Measurements from ENCODE around the gene KRT85. TPM values are rescaled to one million over a fixed set of nuclear protein-coding genes. Genes with fewer than 3 reads are reported as not detected.

The KRT85 gene
- total and polyA plus RNA-seq, 2 donors from 2014 or later = 0.58 TPM; not detected in 1

GRCh38 chr12:52354200-52354599 is 13.1 kb downstream of the KRT85 start:
- DNase-seq = no peak
- no peaks in the 10 kb centered on the region for H3K27me3 ChIP-seq (ENCODE audit: control insufficient read depth, insufficient read depth, low read length)
- no peaks in the 10 kb centered on the region for H3K36me3 ChIP-seq (ENCODE audit: control insufficient read depth in 2 of 3, insufficient read depth in 3 of 3, low read length in 3 of 3)
- H3K4me1 ChIP-seq (ENCODE audit: control insufficient read depth in 2 of 3, insufficient read depth in 2 of 3, low read depth in 1 of 3, low read length in 3 of 3) = peaks cover 0 to 4% (median 3%) of the 10 kb centered on the region in 3 donors
- no peak for FAIRE-seq
- H3K4me3 ChIP-seq (ENCODE audit: low read length in 3 of 3) = no peak overlapping the region
- intact Hi-C loops (cut with DNase I) = no loop called here
- no peak overlapping the region for H3K9ac ChIP-seq (ENCODE audit: low read length in 3 of 3)
- no peaks in the 10 kb centered on the region for H3K9me3 ChIP-seq (ENCODE audit: control insufficient read depth in 2 of 3, insufficient read depth in 1 of 3, low read length in 3 of 3)
- TF ChIP-seq CTCF (IDR thresholded peaks at IDR 0.05; ENCODE audit: borderline replicate concordance, extremely low read depth, insufficient read depth) = no peak
- H3K27ac ChIP-seq (ENCODE audit: low read depth in 2 of 2, low read length in 2 of 2) = no peak overlapping the region

GRCh38 chr12:52353766-52354165 is 13.5 kb downstream of the KRT85 start:
- Histone ChIP-seq H3K4me1 (ENCODE audit: control insufficient read depth in 2 of 3, insufficient read depth in 2 of 3, low read depth in 1 of 3, low read length in 3 of 3) (peaks cover 0 to 6% (median 3%) of the 10 kb centered on the region in 3 donors), H3K4me3 (ENCODE audit: low read length in 3 of 3) (no peak overlapping the region), H3K27me3 (ENCODE audit: control insufficient read depth, insufficient read depth, low read length) (no peaks in the 10 kb centered on the region), H3K27ac (ENCODE audit: low read depth in 2 of 2, low read length in 2 of 2) (no peak overlapping the region), H3K36me3 (ENCODE audit: control insufficient read depth in 2 of 3, insufficient read depth in 3 of 3, low read length in 3 of 3) (no peaks in the 10 kb centered on the region), H3K9me3 (ENCODE audit: control insufficient read depth in 2 of 3, insufficient read depth in 1 of 3, low read length in 3 of 3) (no peaks in the 10 kb centered on the region), H3K9ac (ENCODE audit: low read length in 3 of 3) (no peak overlapping the region)
- FAIRE-seq (no peak), DNase-seq (no peak)
- no peak for TF ChIP-seq CTCF (IDR thresholded peaks at IDR 0.05; ENCODE audit: borderline replicate concordance, extremely low read depth, insufficient read depth)
- intact Hi-C loops (cut with DNase I) = no loop called here

GRCh38 chr12:52352951-52353350 is 14.3 kb downstream of the KRT85 start:
- no peak overlapping the region for H3K27ac ChIP-seq (ENCODE audit: low read depth in 2 of 2, low read length in 2 of 2)
- no peak for TF ChIP-seq CTCF (IDR thresholded peaks at IDR 0.05; ENCODE audit: borderline replicate concordance, extremely low read depth, insufficient read depth)
- no peaks in the 10 kb centered on the region for H3K27me3 ChIP-seq (ENCODE audit: control insufficient read depth, insufficient read depth, low read length)
- H3K9ac ChIP-seq (ENCODE audit: low read length in 3 of 3) = no peak overlapping the region
- intact Hi-C loops (cut with DNase I) = no loop called here
- FAIRE-seq (no peak), DNase-seq (no peak)
- no peaks in the 10 kb centered on the region for H3K9me3 ChIP-seq (ENCODE audit: control insufficient read depth in 2 of 3, insufficient read depth in 1 of 3, low read length in 3 of 3)
- H3K4me3 ChIP-seq (ENCODE audit: low read length in 3 of 3) = no peak overlapping the region
- peaks cover 0 to 6% (median 3%) of the 10 kb centered on the region in 3 donors for H3K4me1 ChIP-seq (ENCODE audit: control insufficient read depth in 2 of 3, insufficient read depth in 2 of 3, low read depth in 1 of 3, low read length in 3 of 3)
- no peaks in the 10 kb centered on the region for H3K36me3 ChIP-seq (ENCODE audit: control insufficient read depth in 2 of 3, insufficient read depth in 3 of 3, low read length in 3 of 3)

Measured in kidney (tissue), 14 donors.